Retinal pigment epithelial cell (primary cell): ENCODE data around the gene MRPL28.
"Not testable (repeated sequence)": the region's sequence is repeated elsewhere in the genome, so short reads cannot be mapped to it uniquely, and the experiment has no call there.

ENCODE experiments used
- DNase-seq: peaks from one replicate; pipeline ENCODE4 v3.0.0-alpha.2; 2010; ENCODE audit warnings: low read depth
- H3K4me3 ChIP-seq: 2 replicates; pipeline ENCODE4 v1.5.1; 2011; ENCODE audit warnings: mild to moderate bottlenecking, low read length, control low read depth, moderate library complexity
- CTCF ChIP-seq: conservative IDR thresholded peaks from 2 replicates; pipeline ENCODE4 v1.5.1; 2011; ENCODE audit warnings: low read depth, low read length, control low read depth, inconsistent platforms

Gene MRPL28

GRCh38 chr16:370443-370842 lies at the start of gene MRPL28:
TSS of gene MRPL28 (minus strand) at chr16:370538. CDS start at chr16:370218, 320 bp downstream.
- peak; percentile 72 for DNase-seq
- H3K4me3 ChIP-seq = peak within 1 kb of the TSS; percentile 39
- no peak for TF ChIP-seq CTCF

- H3K4me3 ChIP-seq, DNase-seq: not testable (repeated sequence)
Measured at GRCh38 chr16:415170-415498, 44.8 kb upstream of the MRPL28 start.

GRCh38 chr16:414395-415169 lies 44.2 kb upstream of the MRPL28 start:
- no peak for TF ChIP-seq CTCF

GRCh38 chr16:411576-412265 lies 41.4 kb upstream of the MRPL28 start:
- no peak for TF ChIP-seq CTCF
- no peak overlapping the region for H3K4me3 ChIP-seq
- no peak for DNase-seq

More at GRCh38 chr16:414395-415169, 44.2 kb upstream of the MRPL28 start:
- H3K4me3 ChIP-seq = no peak overlapping the region
- DNase-seq = no peak

GRCh38 chr16:410516-411178 lies 40.3 kb upstream of the MRPL28 start:
- no peak for DNase-seq
- TF ChIP-seq CTCF = no peak
- H3K4me3 ChIP-seq = no peak overlapping the region

GRCh38 chr16:407253-407652 lies 36.9 kb upstream of the MRPL28 start:
- DNase-seq = no peak
- H3K4me3 ChIP-seq = no peak overlapping the region
- no peak for TF ChIP-seq CTCF
